Suprapubic skin (tissue), 4 donors: ENCODE results near the gene CRHBP. TPM values are rescaled to one million over a fixed set of nuclear protein-coding genes. Genes with fewer than 3 reads are reported as not detected.

ENCODE experiments used
- DNase-seq, 2 donors: peaks; one replicate each; pipeline ENCODE4 v3.0.0-alpha.2; 2019; ENCODE audit warnings: low spot score in 2 of 2
- H3K27ac ChIP-seq: fragments of 200-600 bp; sonication (generic); one replicate; pipeline ENCODE4 v1.5.1; 2019
- H3K27me3 ChIP-seq: fragments of 200-600 bp; sonication (generic); one replicate; pipeline ENCODE4 v1.5.1; 2019
- H3K36me3 ChIP-seq: fragments of 200-600 bp; sonication (generic); one replicate; pipeline ENCODE4 v1.5.1; 2019
- H3K4me1 ChIP-seq: fragments of 200-600 bp; sonication (generic); one replicate; pipeline ENCODE4 v1.5.1; 2019
- H3K4me3 ChIP-seq: fragments of 200-600 bp; sonication (generic); one replicate; pipeline ENCODE4 v1.5.1; 2019; ENCODE audit warnings: mild to moderate bottlenecking
- H3K9me3 ChIP-seq: fragments of 200-600 bp; sonication (generic); one replicate; pipeline ENCODE4 v1.5.1; 2019
- EP300 ChIP-seq: sonication (generic); formaldehyde crosslinking; IDR thresholded peaks from one replicate; pipeline ENCODE4 v1.6.1; 2017; ENCODE audit warnings: antibody characterized with exemption
- POLR2A ChIP-seq, 2 donors: fragments of 450-650 bp; IDR thresholded peaks; one replicate each; pipeline ENCODE4 v1.6.1; 2017; ENCODE audit warnings: antibody characterized with exemption in 2 of 2, mild to moderate bottlenecking in 2 of 2, moderate library complexity in 2 of 2
- POLR2AphosphoS5 ChIP-seq, 3 donors: sonication (generic); formaldehyde crosslinking; IDR thresholded peaks; one replicate each; pipeline ENCODE4 v1.6.1; 2017; ENCODE audit warnings: antibody characterized with exemption in 3 of 3
- WGBS: methylation state at CpG from one replicate; pipeline ENCODE4 v1.1.5; 2018; 5-methylcytosine and 5-hydroxymethylcytosine counted together
- total RNA-seq, 4 donors: library from RNA; depleted of rRNA; stranded (reverse); fragments of >200 nt; gene quantifications; one replicate each; pipeline ENCODE4 v1.1.0, GENCODE V29; 2016
- TF ChIP-seq, protein P1 (sequence below), 2 donors: fragments of 200-600 bp in 1 of 2; fragments of 450-650 bp in 1 of 2; sonication (generic) in 1 of 2; IDR thresholded peaks; one replicate each; pipeline ENCODE4 v1.5.1; 2016 to 2019; ENCODE audit warnings: antibody characterized with exemption in 2 of 2, mild to moderate bottlenecking in 1 of 2, moderate library complexity in 1 of 2

CRHBP gene
- total RNA-seq, 4 donors from 2014 or later = 0.73 to 1.0 TPM; not detected in 2

DNA sequence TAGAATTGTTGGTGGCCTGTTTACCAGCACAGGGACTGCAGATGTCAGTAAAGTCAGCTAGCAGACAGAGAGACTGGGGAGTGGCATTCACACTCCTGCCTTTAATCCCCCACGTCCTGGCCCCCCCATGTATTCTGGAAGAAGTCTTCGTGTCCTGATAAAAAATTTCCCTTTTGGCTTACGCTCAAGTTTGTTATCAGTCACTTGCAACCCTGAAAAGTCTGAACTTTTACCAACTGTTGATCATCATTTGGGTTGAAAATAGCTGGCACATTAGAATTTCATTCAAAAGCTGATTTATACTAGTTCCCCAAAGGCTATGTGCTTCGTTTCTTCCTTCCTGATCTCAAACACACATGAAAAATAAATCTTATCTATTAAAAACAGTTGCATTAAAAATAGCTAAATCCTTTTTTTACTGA lies 5.8 kb upstream of the CRHBP start:
- Histone ChIP-seq H3K9me3 (no peaks in the 10 kb centered on the region), H3K4me1 (no peaks in the 10 kb centered on the region), H3K4me3 (no peak overlapping the region), H3K36me3 (no peaks in the 10 kb centered on the region), H3K27me3 (peaks cover 1% of the 10 kb centered on the region), H3K27ac (no peak overlapping the region)
- DNase-seq = no peak
- WGBS = 32% methylated on average over 4 of the region's 4 CpGs
- TF ChIP-seq, protein P1, sequence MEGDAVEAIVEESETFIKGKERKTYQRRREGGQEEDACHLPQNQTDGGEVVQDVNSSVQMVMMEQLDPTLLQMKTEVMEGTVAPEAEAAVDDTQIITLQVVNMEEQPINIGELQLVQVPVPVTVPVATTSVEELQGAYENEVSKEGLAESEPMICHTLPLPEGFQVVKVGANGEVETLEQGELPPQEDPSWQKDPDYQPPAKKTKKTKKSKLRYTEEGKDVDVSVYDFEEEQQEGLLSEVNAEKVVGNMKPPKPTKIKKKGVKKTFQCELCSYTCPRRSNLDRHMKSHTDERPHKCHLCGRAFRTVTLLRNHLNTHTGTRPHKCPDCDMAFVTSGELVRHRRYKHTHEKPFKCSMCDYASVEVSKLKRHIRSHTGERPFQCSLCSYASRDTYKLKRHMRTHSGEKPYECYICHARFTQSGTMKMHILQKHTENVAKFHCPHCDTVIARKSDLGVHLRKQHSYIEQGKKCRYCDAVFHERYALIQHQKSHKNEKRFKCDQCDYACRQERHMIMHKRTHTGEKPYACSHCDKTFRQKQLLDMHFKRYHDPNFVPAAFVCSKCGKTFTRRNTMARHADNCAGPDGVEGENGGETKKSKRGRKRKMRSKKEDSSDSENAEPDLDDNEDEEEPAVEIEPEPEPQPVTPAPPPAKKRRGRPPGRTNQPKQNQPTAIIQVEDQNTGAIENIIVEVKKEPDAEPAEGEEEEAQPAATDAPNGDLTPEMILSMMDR (IDR thresholded peaks at IDR 0.05) = no peak
- TF ChIP-seq POLR2AphosphoS5 (IDR thresholded peaks at IDR 0.05) (no peak), POLR2A (IDR thresholded peaks at IDR 0.05) (no peak), EP300 (no peak)

DNA sequence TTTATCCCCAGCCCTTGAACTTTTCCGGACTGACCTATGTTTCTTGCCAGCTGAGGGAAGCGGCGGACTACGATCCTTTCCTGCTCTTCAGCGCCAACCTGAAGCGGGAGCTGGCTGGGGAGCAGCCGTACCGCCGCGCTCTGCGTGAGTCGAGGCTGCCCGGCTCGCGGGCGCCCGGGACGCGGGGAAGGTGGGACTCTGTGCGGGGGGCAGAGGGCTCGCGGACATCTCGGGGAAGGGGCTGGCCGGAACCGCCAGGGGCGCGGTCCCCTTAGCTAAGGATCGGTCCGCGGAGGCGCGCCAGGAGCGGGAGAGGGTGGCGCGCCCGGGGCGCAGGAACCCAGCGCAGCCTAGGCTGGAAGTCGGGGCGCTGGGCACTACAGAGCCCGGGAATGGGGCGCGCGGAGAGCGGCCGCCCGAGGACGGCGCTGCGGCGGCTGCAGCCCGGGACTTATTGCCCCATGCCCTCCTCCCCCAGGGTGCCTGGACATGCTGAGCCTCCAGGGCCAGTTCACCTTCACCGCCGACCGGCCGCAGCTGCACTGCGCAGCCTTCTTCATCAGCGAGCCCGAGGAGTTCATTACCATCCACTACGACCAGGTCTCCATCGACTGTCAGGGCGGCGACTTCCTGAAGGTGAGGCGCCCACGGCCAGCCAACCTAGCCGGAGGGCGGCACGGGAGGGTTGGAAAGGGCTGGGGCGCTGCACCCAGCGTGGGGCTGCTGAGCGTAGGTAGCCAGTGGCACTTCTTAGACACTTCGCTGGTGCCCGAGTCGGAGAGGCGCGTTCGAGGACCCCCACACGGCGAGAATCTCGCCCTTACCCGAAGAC lies 922 bp downstream of the CRHBP start:
- Histone ChIP-seq H3K36me3 (no peaks in the 10 kb centered on the region), H3K27me3 (peaks cover 33% of the 10 kb centered on the region), H3K4me1 (peaks cover 14% of the 10 kb centered on the region), H3K4me3 (peak overlapping the region; percentile 47), H3K27ac (no peak overlapping the region), H3K9me3 (no peaks in the 10 kb centered on the region)
- no peak for DNase-seq
- 9% methylated on average over 45 of the region's 81 CpGs for WGBS
- TF ChIP-seq, protein P1 (IDR thresholded peaks at IDR 0.05) = no peak
- TF ChIP-seq EP300 (no peak), POLR2A (IDR thresholded peaks at IDR 0.05) (no peak), POLR2AphosphoS5 (IDR thresholded peaks at IDR 0.05) (no peak)

DNA sequence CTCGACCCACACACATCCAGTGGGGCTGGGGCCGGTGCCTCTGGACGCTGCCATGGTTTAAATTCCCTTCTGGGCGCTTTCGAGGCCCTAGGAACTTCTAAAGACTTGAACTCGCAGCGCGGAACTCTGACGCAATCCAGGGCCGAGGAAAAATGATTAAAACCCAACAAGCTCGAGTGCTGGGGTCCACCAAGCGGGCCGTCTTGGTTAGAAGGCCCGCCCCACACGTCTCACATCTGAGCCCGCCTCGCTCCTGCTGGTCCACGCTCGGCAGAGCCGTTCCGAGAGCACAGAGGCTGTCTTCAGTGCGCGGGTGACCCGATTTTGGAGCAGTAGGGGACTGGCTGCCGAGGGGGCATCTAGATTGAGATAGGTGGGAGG lies 1.5 kb downstream of the CRHBP start:
- H3K27ac ChIP-seq = no peak overlapping the region
- H3K27me3 ChIP-seq = peaks cover 33% of the 10 kb centered on the region
- no peaks in the 10 kb centered on the region for H3K9me3 ChIP-seq
- TF ChIP-seq POLR2A (IDR thresholded peaks at IDR 0.05) (no peak), EP300 (no peak), POLR2AphosphoS5 (IDR thresholded peaks at IDR 0.05) (no peak)
- TF ChIP-seq, protein P1 (IDR thresholded peaks at IDR 0.05) = no peak
- peaks cover 14% of the 10 kb centered on the region for H3K4me1 ChIP-seq
- DNase-seq = no peak
- H3K36me3 ChIP-seq = no peaks in the 10 kb centered on the region
- peak overlapping the region; percentile 47 for H3K4me3 ChIP-seq
- WGBS = 10% methylated on average over 24 of the region's 25 CpGs

DNA sequence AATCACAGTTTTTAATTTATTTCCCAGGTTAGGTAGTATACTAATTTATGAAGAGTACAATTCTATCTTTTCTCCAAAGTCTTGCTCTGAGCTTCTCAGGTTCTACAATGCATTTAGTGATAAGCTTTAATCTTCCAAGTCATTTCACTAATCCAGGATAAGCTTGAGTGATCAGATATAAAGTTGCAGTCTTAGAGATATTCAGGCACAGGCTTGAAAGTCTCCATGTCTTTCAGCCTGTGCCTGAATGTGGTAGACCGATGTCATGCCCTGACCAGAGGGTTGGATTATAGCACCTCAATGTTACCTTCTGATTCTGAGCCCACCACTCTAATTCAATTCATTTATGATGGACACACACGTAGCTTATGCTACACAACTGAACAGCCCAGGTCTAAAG lies 3.2 kb downstream of the CRHBP start:
- Histone ChIP-seq H3K27ac (no peak overlapping the region), H3K4me3 (no peak overlapping the region), H3K36me3 (no peaks in the 10 kb centered on the region), H3K4me1 (peaks cover 14% of the 10 kb centered on the region), H3K9me3 (no peaks in the 10 kb centered on the region), H3K27me3 (peaks cover 33% of the 10 kb centered on the region)
- 92% methylated on average over 2 of the region's 2 CpGs for WGBS
- DNase-seq = no peak
- TF ChIP-seq EP300 (no peak), POLR2A (IDR thresholded peaks at IDR 0.05) (no peak), POLR2AphosphoS5 (IDR thresholded peaks at IDR 0.05) (no peak)
- TF ChIP-seq, protein P1 (IDR thresholded peaks at IDR 0.05) = no peak

DNA sequence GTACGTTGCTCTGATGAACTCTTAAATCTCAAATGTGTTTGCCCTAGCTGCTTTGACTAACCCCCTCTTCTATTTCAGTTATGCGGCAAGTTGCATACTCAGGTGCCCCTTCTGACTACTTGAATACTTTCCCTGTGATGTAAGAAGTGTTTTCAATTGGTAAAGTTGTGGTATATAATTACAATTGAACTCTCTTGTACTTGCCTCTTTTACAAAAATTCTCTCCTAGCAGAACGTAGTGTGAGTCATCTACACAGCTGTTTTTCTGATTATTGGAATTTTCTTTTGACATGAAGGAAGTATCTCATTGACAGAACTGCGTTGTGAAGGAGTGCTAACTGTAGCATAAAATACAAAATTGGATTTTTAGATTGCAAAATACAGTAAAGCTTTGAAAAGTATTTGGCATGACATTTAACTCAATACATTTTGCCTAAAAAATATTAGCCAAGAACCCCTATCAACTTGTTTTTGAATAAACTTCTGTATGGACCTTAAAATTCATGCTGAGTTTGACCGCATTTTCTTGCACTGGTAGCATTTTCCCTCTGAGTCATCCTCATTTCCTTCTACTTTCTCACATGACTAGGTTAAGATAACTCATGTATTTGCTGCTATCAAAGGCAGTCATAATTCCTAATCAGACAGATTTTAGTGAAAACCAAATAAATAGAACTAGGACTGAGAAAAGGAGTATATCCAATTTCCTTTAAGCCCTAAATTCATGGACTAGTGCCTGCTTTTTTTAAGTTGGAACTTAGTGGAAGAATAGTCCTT lies 6.3 kb downstream of the CRHBP start:
- 55% methylated on average over 5 of the region's 5 CpGs for WGBS

More for the DNA sequence above, 6.3 kb downstream of the CRHBP start:
- H3K27ac ChIP-seq = no peak overlapping the region
- H3K36me3 ChIP-seq = no peaks in the 10 kb centered on the region
- peaks cover 5% of the 10 kb centered on the region for H3K4me1 ChIP-seq
- TF ChIP-seq EP300 = no peak
- TF ChIP-seq POLR2A (IDR thresholded peaks at IDR 0.05) = no peak
- TF ChIP-seq POLR2AphosphoS5 (IDR thresholded peaks at IDR 0.05) = no peak
- TF ChIP-seq, protein P1 (IDR thresholded peaks at IDR 0.05) = no peak
- H3K4me3 ChIP-seq = no peak overlapping the region
- H3K9me3 ChIP-seq = no peaks in the 10 kb centered on the region
- no peak for DNase-seq
- peaks cover 11% of the 10 kb centered on the region for H3K27me3 ChIP-seq
